MV-4-11 (cell line): ENCODE measurements around the gene IGSF8.
A peak's percentile ranks its signal among the peaks of the same experiment; 100 is the strongest.
"Not testable (repeated sequence)": the region's sequence is repeated elsewhere in the genome, so short reads cannot be mapped to it uniquely, and the experiment has no call there.

Experiments
- DNase-seq: peaks from one replicate; lab custom pipeline; 2025; lab: John Stamatoyannopoulos, UW

Gene IGSF8

DNA sequence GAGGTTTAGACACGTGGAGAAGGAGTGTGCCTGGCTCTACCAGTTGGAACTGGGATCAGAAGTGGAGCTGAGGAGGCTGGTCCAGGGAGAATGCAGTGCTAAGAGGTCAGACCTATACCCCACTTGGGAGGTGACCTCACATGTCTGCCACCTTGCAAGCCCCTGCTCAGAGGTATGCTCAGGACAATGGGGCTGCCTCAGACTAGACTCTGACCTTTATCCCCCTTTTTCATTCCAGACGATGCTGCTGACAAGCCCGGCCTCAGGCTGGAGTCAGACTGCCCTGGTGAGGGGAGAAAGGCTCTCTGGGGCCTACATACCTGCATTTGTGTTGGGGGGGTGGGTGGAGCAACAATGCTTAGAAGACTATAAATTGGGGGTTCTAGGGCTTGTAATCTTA, 33.7 kb downstream of the IGSF8 start:
- no peak for DNase-seq

- peak; percentile 13 for DNase-seq
Observed at GRCh38 chr1:160064164-160064563, 34.3 kb downstream of the IGSF8 start.

DNA sequence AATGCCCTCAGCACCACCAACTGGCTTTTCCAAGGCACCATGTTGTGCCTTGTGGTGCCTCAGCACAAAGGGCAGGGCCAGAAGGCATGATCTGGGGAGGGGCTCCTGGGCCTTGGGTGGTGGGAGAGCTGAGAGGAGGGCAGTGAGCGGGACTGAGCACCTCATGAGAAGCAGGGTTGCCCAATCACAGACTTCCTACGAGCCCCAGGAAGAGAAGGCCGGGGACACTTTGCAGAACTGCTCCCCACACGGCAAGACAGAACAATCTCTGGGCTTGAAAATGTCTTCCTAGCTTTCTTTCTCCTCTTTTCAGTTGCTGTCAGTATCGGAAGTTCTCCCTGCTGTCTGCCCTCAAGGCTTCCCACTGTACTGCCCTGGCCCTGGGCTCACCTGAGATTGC, 35.2 kb downstream of the IGSF8 start:
- DNase-seq = no peak

DNA sequence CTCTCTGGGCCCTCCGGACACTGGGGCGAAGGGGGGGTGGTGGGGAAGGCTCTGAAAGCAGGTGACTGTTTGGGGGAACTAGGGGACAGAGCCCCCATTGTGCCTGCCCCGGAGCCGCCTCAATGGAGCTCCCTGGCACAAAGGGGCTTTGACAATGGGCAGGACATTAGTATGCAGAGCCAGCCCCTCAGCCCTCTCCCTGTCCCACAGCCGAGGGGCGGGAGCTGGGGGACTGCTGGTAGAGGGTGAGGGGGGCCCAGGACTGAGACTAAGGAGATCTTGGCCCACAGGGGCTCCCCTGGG, 36.2 kb downstream of the IGSF8 start:
- no peak for DNase-seq

- no peak for DNase-seq
Observed at GRCh38 chr1:160061369-160062229, 36.8 kb downstream of the IGSF8 start.

- no peak for DNase-seq
Observed at GRCh38 chr1:160058087-160058486, 40.3 kb downstream of the IGSF8 start.

GRCh38 chr1:160056648-160057169, 41.7 kb downstream of the IGSF8 start:
- DNase-seq = peak; percentile 72

DNA sequence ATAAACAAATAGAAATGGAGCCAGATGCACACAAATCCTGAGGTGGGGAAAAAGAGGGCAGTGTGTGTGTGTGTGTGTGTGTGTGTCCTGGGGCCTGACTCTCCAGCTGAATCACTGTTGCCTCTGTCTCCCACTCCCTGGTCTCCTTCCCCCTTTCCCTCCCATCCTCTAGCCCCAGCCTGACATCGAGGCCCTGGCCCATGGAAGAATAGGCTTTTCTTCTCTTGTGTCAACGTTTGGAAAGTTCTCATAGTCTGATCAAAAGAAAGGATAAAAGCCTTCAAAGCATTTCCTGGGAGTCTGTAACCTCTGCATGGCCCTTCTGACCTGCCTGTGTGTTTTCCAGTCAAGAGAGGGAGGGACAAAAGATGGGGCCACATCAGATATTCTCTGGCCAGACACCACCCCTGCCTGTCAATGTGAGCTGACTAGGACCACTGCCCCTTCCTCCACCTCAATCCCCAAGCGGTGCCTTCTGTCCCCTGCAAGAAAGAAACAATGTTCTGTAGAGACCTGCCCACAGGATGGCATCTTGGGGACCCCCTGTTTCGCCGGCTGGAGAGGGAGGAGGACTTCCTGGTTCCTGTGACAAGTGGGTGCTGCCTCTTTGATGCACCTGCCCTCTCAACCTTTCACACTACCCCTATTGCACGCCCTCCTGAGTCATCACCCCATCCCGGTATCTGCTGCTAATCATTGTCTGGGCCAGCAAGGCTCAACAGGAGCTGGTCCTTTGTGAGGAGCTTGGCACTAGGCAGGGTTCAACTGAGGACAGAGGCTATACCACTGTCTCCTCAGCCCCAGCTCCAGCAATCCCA, 44.7 kb downstream of the IGSF8 start:
- no peak for DNase-seq

DNA sequence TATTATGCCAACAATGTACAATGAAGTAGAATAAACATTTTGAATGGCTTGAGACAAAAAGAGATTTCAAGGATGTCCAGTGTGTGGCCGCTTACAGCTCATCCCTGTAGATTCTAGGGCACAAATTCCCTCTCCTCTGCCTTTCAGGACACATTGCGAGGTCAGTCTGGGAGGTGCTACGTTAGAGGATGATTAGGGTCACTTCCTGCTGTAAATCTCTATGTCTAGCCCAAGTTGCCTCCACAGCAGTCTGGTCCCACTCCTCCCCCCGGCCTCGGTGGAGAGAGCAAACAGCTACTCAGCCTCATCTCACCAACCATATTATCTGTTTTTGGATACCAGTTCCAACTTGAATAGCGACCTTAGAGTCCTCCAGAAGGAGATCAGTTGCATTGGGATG, 45.5 kb downstream of the IGSF8 start:
- no peak for DNase-seq

DNA sequence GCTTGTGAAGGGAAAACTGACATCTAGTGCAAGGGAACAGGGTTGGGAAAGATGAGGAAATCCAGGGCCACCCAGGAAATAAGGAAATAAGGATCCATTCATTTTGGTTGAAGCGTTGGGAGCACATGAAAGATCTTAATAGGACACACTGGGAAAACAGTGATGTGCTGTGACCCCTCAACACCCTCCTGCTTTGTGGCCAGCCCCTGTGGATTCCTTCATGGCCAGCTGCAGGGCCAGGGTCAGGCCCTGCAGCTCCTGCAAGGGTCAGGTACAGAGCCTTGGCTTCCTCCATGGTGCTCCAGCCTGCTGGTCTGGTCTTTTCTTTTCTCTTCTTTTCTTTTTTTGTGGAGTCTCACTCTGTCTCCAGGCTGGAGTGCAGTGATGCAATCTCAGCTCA, 47.8 kb downstream of the IGSF8 start:
- no peak for DNase-seq

- not testable (repeated sequence) for DNase-seq
Observed at GRCh38 chr1:160050182-160050581, 48.2 kb downstream of the IGSF8 start.

DNA sequence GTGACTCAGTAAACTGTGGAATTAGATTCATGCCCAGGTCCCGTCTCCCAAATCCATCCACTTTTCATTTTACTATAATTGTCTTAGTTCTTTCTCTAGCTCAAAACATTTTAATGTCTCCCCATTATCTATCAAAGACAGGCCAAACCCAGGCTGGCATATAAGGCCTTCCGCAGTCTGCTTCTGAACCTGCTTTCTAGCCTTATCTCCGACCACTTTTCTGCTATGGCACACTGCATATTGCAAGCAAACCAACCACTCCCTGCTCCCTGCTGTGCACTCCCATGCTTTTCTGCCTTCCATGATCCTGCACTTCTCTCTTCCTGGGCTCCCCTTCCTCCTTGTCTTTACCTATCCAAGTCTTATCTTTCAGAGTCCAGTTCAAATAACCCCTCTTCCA, 49.3 kb downstream of the IGSF8 start:
- DNase-seq = no peak

DNA sequence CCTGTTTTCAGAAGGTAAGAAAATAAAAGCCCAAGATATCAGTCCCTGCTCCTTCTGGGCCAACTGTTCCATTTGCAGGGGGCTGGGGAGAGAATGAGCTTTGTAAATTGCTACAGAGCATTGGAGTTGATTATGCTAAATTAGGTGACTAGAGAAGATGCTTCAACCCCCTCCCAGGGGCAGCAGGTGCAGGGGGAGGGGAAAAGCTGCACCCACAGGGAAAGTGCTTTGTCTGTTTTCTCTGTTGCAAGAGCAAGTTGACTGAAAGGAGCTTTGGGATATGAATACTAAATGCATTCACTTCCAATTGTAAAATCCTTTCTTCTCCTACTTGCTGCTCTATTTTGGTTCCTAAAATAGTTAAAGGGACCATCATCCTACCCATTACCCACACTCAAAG, 50.1 kb downstream of the IGSF8 start:
- no peak for DNase-seq

DNA sequence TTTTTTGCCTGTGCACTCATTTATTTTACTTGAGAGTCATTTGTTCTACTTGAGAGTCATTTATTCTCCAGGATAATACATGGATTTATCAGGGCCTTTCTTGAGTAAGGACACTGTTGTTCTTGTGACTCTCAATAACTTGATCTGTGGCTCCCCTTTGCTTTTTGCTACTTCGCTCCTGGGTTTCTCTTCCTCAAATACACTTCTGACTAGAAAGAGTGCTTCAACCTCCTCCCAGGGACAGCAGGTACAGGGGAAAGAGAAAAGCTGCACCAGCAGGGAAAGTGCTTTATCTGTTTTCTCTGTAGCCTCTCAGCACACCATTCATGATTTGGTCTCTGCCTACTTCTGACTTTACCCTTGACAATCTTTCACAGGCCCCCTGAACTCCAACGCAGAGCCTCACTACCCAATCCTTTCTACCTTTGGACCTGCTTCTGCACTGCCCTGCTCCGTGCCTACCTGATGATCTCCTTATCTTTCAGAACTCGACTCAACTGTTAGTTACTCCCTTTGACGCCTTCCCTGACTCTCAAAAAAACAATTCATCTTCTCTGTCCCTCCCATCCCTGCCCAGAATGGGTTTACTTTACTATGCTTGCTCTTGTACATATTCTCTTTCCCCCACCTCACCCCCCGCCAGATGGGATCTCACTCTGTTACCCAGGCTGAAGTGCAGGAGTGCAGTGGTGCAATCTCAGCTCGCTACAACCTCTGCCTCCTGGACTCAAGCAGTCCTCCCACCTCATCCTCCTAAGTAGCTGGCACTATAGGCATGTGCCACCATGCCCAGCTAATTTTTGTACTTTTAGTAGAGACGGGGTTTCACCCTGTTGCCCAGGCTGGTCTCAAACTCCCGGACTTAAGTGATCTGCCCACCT, 51.1 kb downstream of the IGSF8 start:
- DNase-seq = peak; percentile 26

GRCh38 chr1:160046494-160047110, 51.8 kb downstream of the IGSF8 start:
- peak; percentile 18 for DNase-seq

GRCh38 chr1:160045653-160046052, 52.8 kb downstream of the IGSF8 start:
- DNase-seq = no peak

GRCh38 chr1:160043543-160043942, 54.9 kb downstream of the IGSF8 start:
- no peak for DNase-seq
